PC-3 (cell line): Measurements from ENCODE around the gene ARPC5. TPM values are rescaled to one million over a fixed set of nuclear protein-coding genes. Genes with fewer than 3 reads are reported as not detected.

Source experiments
- ATAC-seq: fragments of 200-7000 bp; cut with Tn5 transposase; 2 replicates; pipeline ENCODE4 v1.9.1; 2020; ENCODE audit warnings: mild to moderate bottlenecking, moderate library complexity
- BruUV-seq: library from RNA; stranded (reverse); fragments of 400-500 nt; replicated peaks from 2 replicates; lab custom pipeline; 2021; lab: Mats Ljungman, UMichigan
- CTCF ChIA-PET: fragments of 300-600 bp; sonication (Branson Sonifier 250); formaldehyde crosslinking; loops from one replicate; lab custom pipeline; 2022; ENCODE audit warnings: antibody characterized with exemption; lab: Charles Lee
- POLR2A ChIA-PET: fragments of 300-600 bp; sonication (Branson Sonifier 250); formaldehyde crosslinking; loops from one replicate; lab custom pipeline; 2022; ENCODE audit warnings: antibody characterized with exemption; ENCODE audit not compliant: unreplicated experiment; lab: Charles Lee
- DNase-seq: peaks from one replicate; pipeline ENCODE4 v3.0.0-alpha.2; 2015
- H2AFZ ChIP-seq: fragments of 300-600 bp; sonication (generic); 2 replicates; pipeline ENCODE4 v1.6.0; 2016; ENCODE audit warnings: antibody characterized with exemption, low read length
- H3F3A ChIP-seq: fragments of 300-600 bp; sonication (generic); one replicate; pipeline ENCODE4 v1.6.0; 2017; ENCODE audit warnings: antibody characterized with exemption, low read length, control low read depth, mild to moderate bottlenecking; ENCODE audit not compliant: unreplicated experiment
- H3K27ac ChIP-seq: fragments of 300-600 bp; sonication (generic); 2 replicates; pipeline ENCODE4 v1.5.1; 2016; ENCODE audit warnings: mild to moderate bottlenecking, low read length
- H3K27me3 ChIP-seq: fragments of 300-600 bp; sonication (generic); 2 replicates; pipeline ENCODE4 v1.6.1; 2016; ENCODE audit warnings: low read length, mixed read lengths
- H3K36me3 ChIP-seq: fragments of 300-600 bp; sonication (generic); 2 replicates; pipeline ENCODE4 v1.6.1; 2016; ENCODE audit warnings: low read depth, mixed run types, low read length, mixed read lengths
- H3K4me1 ChIP-seq: fragments of 300-600 bp; sonication (generic); 2 replicates; pipeline ENCODE4 v1.5.1; 2016; ENCODE audit warnings: low read length; ENCODE audit not compliant: insufficient read depth
- H3K4me2 ChIP-seq: fragments of 300-600 bp; sonication (generic); 2 replicates; pipeline ENCODE4 v1.6.0; 2016; ENCODE audit warnings: low read length
- H3K4me3 ChIP-seq: fragments of 300-600 bp; sonication (generic); 2 replicates; pipeline ENCODE4 v1.5.1; 2016; ENCODE audit warnings: mild to moderate bottlenecking, low read length, mixed read lengths
- H3K79me2 ChIP-seq: fragments of 300-600 bp; sonication (generic); 2 replicates; pipeline ENCODE4 v1.6.1; 2017; ENCODE audit warnings: low read length, mixed read lengths
- H3K9ac ChIP-seq: fragments of 300-600 bp; sonication (generic); 2 replicates; pipeline ENCODE4 v1.6.0; 2016; ENCODE audit warnings: mild to moderate bottlenecking, low read length
- H3K9me2 ChIP-seq: fragments of 300-600 bp; sonication (generic); replicated peaks from 2 replicates; pipeline ENCODE4 v1.6.1; 2016; ENCODE audit warnings: mixed run types, low read length, mixed read lengths
- H3K9me3 ChIP-seq: fragments of 300-600 bp; sonication (generic); 2 replicates; pipeline ENCODE4 v1.6.1; 2016; ENCODE audit warnings: low read length, mixed read lengths
- H4K20me1 ChIP-seq: fragments of 300-600 bp; sonication (generic); 2 replicates; pipeline ENCODE4 v1.6.1; 2016; ENCODE audit warnings: low read length, mixed read lengths
- CTCF ChIP-seq: fragments of 300-600 bp; sonication (generic); conservative IDR thresholded peaks from 2 replicates; pipeline ENCODE4 v1.5.1; 2017; ENCODE audit warnings: antibody characterized with exemption, low read depth, mild to moderate bottlenecking, low read length
- EZH2 ChIP-seq: fragments of 300-600 bp; sonication (generic); IDR thresholded peaks from one replicate; pipeline ENCODE4 v1.6.1; 2017; ENCODE audit warnings: antibody characterized with exemption, mild to moderate bottlenecking, low read length; ENCODE audit not compliant: unreplicated experiment
- EZH2phosphoT487 ChIP-seq: fragments of 300-600 bp; sonication (generic); IDR thresholded peaks from 2 replicates; pipeline ENCODE4 v1.6.1; 2018; ENCODE audit warnings: mild to moderate bottlenecking, antibody characterized with exemption, low read length, borderline replicate concordance
- intact Hi-C: fragments of 100-400 bp; cut with micrococcal nuclease; formaldehyde crosslinking; loops from 2 replicates; pipeline ENCODE4 v1.9.0; 2023
- total RNA-seq: library from RNA; depleted of rRNA; stranded (reverse); fragments of >200 nt; gene quantifications from 2 replicates; pipeline ENCODE4 v1.2.3, GENCODE V29; 2014

The ARPC5 gene
- total RNA-seq, 1 experiment from 2014 or later, result 76.1 TPM

- BruUV-seq, result no TSS peak
Measured at GRCh38 chr1:183586926-183587325, 48.7 kb downstream of the ARPC5 start.

GRCh38 chr1:183586455-183586854 lies 49.1 kb downstream of the ARPC5 start:
- Histone ChIP-seq H3K27me3 (no peaks in the 10 kb centered on the region), H3K79me2 (no peaks in the 10 kb centered on the region), H3K4me3 (no peak overlapping the region), H3K36me3 (no peaks in the 10 kb centered on the region), H3K27ac (no peak overlapping the region), H3K4me2 (no peak overlapping the region), H3K4me1 (peaks cover 12% of the 10 kb centered on the region), H3K9me2 (no peaks in the 10 kb centered on the region), H2AFZ (no peak overlapping the region), H3K9ac (no peak overlapping the region), H3F3A (no peaks in the 10 kb centered on the region), H3K9me3 (no peaks in the 10 kb centered on the region), H4K20me1 (no peaks in the 10 kb centered on the region)
- ChIA-PET POLR2A (interaction anchor here (0.6 kb wide), 1 partner anchor 38 kb away, joined by 3 read pairs; no protein-coding TSS in a partner anchor), CTCF (no interaction called here)
- no TSS peak for BruUV-seq
- ATAC-seq, result no peak
- intact Hi-C loops, result loop anchor here (5.0 kb wide), 1 partner anchor 629 kb away; no protein-coding TSS in a partner anchor
- TF ChIP-seq EZH2 (no peak), EZH2phosphoT487 (no peak), CTCF (no peak)
- DNase-seq, result no peak

More at GRCh38 chr1:183586926-183587325, 48.7 kb downstream of the ARPC5 start:
- Histone ChIP-seq H2AFZ (no peak overlapping the region), H3K4me1 (peaks cover 12% of the 10 kb centered on the region), H3K79me2 (no peaks in the 10 kb centered on the region), H3K9ac (no peak overlapping the region), H3K4me2 (no peak overlapping the region), H4K20me1 (no peaks in the 10 kb centered on the region), H3K9me2 (no peaks in the 10 kb centered on the region), H3K27me3 (no peaks in the 10 kb centered on the region), H3K4me3 (no peak overlapping the region), H3K36me3 (no peaks in the 10 kb centered on the region), H3K27ac (no peak overlapping the region), H3K9me3 (no peaks in the 10 kb centered on the region), H3F3A (no peaks in the 10 kb centered on the region)
- TF ChIP-seq EZH2 (no peak), CTCF (no peak), EZH2phosphoT487 (no peak)
- intact Hi-C loops, result loop anchor here (5.0 kb wide), 1 partner anchor 630 kb away; no protein-coding TSS in a partner anchor
- ChIA-PET CTCF (no interaction called here), POLR2A (interaction anchor here (0.6 kb wide), 1 partner anchor 39 kb away, joined by 3 read pairs; no protein-coding TSS in a partner anchor)
- no peak for DNase-seq
- ATAC-seq, result no peak

GRCh38 chr1:183585038-183585437 lies 50.5 kb downstream of the ARPC5 start:
- POLR2A ChIA-PET, result no interaction called here
- no peak overlapping the region for H3K4me3 ChIP-seq
- no peaks in the 10 kb centered on the region for H3F3A ChIP-seq
- no peaks in the 10 kb centered on the region for H3K9me3 ChIP-seq
- BruUV-seq, result no TSS peak
- TF ChIP-seq EZH2, result no peak
- no peak for TF ChIP-seq CTCF
- TF ChIP-seq EZH2phosphoT487, result no peak
- H4K20me1 ChIP-seq, result no peaks in the 10 kb centered on the region
- no peaks in the 10 kb centered on the region for H3K9me2 ChIP-seq
- no peak overlapping the region for H3K27ac ChIP-seq
- intact Hi-C loops, result loop anchor here (5.0 kb wide), 1 partner anchor 628 kb away; no protein-coding TSS in a partner anchor
- H3K27me3 ChIP-seq, result no peaks in the 10 kb centered on the region
- H3K36me3 ChIP-seq, result no peaks in the 10 kb centered on the region
- H3K9ac ChIP-seq, result no peak overlapping the region
- no peak overlapping the region for H2AFZ ChIP-seq
- H3K4me1 ChIP-seq, result peaks cover 7% of the 10 kb centered on the region
- H3K4me2 ChIP-seq, result no peak overlapping the region
- CTCF ChIA-PET, result no interaction called here
- peak; percentile 66 for ATAC-seq
- peak; percentile 15 for DNase-seq
- no peaks in the 10 kb centered on the region for H3K79me2 ChIP-seq
